Spleen (tissue), 11 donors: ENCODE data around the gene GRIK4. TPM values are rescaled to one million over a fixed set of nuclear protein-coding genes. Genes with fewer than 3 reads are reported as not detected.
A peak's percentile ranks its signal among the peaks of the same experiment; 100 is the strongest.

ENCODE experiments used
- DNase-seq: peaks from one replicate; pipeline ENCODE4 v3.0.0-alpha.2; 2020
- H3K27ac ChIP-seq, 8 donors: fragments of 200-600 bp; sonication (generic) in 7 of 8; 1 replicate in 4 of 8; 2 replicates in 4 of 8; pipeline versions ENCODE4 v1.5.0 to v1.8.0; 2016 to 2021; ENCODE audit warnings: inconsistent platforms in 4 of 8, mild to moderate bottlenecking in 4 of 8, moderate library complexity in 1 of 8
- H3K27me3 ChIP-seq, 7 donors: fragments of 200-600 bp; sonication (generic) in 6 of 7; replicated peaks in 1 of 7; 1 replicate in 4 of 7; 2 replicates in 3 of 7; pipeline versions ENCODE4 v1.5.0 to v1.8.0; 2016 to 2021; ENCODE audit warnings: inconsistent platforms in 3 of 7, mild to moderate bottlenecking in 1 of 7
- H3K36me3 ChIP-seq, 6 donors: fragments of 200-600 bp; sonication (generic) in 5 of 6; 1 replicate in 4 of 6; 2 replicates in 2 of 6; pipeline versions ENCODE4 v1.5.0 to v1.8.0; 2016 to 2021; ENCODE audit warnings: inconsistent platforms in 2 of 6
- H3K4me1 ChIP-seq, 6 donors: fragments of 200-600 bp; sonication (generic) in 5 of 6; 1 replicate in 3 of 6; 2 replicates in 3 of 6; pipeline versions ENCODE4 v1.5.0 to v1.8.0; 2016 to 2021; ENCODE audit warnings: inconsistent platforms in 3 of 6
- H3K4me3 ChIP-seq, 8 donors: fragments of 200-600 bp; sonication (generic) in 7 of 8; 1 replicate in 4 of 8; 2 replicates in 4 of 8; pipeline versions ENCODE4 v1.5.0 to v1.8.0; 2016 to 2021; ENCODE audit warnings: inconsistent platforms in 4 of 8, mild to moderate bottlenecking in 4 of 8, moderate library complexity in 2 of 8
- H3K9me3 ChIP-seq, 8 donors: fragments of 200-600 bp; sonication (generic) in 7 of 8; 1 replicate in 4 of 8; 2 replicates in 4 of 8; pipeline versions ENCODE4 v1.5.0 to v1.8.0; 2016 to 2021; ENCODE audit warnings: inconsistent platforms in 4 of 8
- POLR2A ChIP-seq, 3 donors: fragments of 450-650 bp; IDR thresholded peaks; one replicate each; pipeline ENCODE4 v1.5.1; 2017; ENCODE audit warnings: antibody characterized with exemption in 3 of 3, mild to moderate bottlenecking in 1 of 3
- POLR2AphosphoS5 ChIP-seq, 3 donors: sonication (generic); formaldehyde crosslinking; IDR thresholded peaks; one replicate each; pipeline ENCODE4 v1.5.1; 2017; ENCODE audit warnings: antibody characterized with exemption in 3 of 3
- WGBS, 5 donors: extraction: QIAGEN DNeasy Blood & Tissue Kit in 3 of 5; methylation state at CpG; one replicate each; pipeline versions ENCODE4 v1.1.5 to v1.1.7; 2013 to 2018; 5-methylcytosine and 5-hydroxymethylcytosine counted together
- intact Hi-C: fragments of 100-400 bp; cut with DNase I; formaldehyde crosslinking; loops from one replicate; pipeline ENCODE4 v1.15.0; 2023; ENCODE audit warnings: low total_unique reads
- polyA plus RNA-seq, 3 donors: library from polyadenylated mRNA; stranded (reverse); fragments of 200-250 nt; gene quantifications; one replicate each; pipeline ENCODE4 v1.2.1, GENCODE V29; 2013
- total RNA-seq, 7 donors: library from RNA; depleted of rRNA in 3 of 7; stranded (reverse); fragments of >200 nt in 3 of 7; fragmentation: NEBNext Ultra II Directional in 4 of 7; extraction: Animal tissue kit (Norgen Biotek cat#: 25700) in 4 of 7; gene quantifications; one replicate each; pipeline versions ENCODE4 v1.1.0 to v1.2.1, GENCODE V29; 2016 to 2021
- TF ChIP-seq, protein P1 (sequence below), 11 experiments: fragments of 200-600 bp in 7 of 11; fragments of 450-650 bp in 4 of 11; sonication (generic) in 4 of 11; IDR thresholded peaks in 8 of 11; conservative IDR thresholded peaks in 3 of 11; 1 replicate in 7 of 11; 2 replicates in 4 of 11; pipeline versions ENCODE4 v1.4.0 to v1.8.0; 2016 to 2021; ENCODE audit warnings: antibody characterized with exemption in 11 of 11, inconsistent platforms in 4 of 11, mild to moderate bottlenecking in 1 of 11
- donor health status: healthy with polysubstance abuse.
- donor health status: DM: no; HTN: no; CAD: no; lungs with moderate emphysema.
- donor health status: DM: no; HTN: no; CAD: no.
- donor health status: Bipolar disorder and iron deficiency.
- donor health status: healthy.
- donor health status: DM: no; HTN: no; CAD: no.
- donor health status: DM: yes; HTN: yes; CAD: no.

The GRIK4 gene
- total and polyA plus RNA-seq, 10 donors, result 0.04 to 2.4 (median 0.59) TPM

DNA sequence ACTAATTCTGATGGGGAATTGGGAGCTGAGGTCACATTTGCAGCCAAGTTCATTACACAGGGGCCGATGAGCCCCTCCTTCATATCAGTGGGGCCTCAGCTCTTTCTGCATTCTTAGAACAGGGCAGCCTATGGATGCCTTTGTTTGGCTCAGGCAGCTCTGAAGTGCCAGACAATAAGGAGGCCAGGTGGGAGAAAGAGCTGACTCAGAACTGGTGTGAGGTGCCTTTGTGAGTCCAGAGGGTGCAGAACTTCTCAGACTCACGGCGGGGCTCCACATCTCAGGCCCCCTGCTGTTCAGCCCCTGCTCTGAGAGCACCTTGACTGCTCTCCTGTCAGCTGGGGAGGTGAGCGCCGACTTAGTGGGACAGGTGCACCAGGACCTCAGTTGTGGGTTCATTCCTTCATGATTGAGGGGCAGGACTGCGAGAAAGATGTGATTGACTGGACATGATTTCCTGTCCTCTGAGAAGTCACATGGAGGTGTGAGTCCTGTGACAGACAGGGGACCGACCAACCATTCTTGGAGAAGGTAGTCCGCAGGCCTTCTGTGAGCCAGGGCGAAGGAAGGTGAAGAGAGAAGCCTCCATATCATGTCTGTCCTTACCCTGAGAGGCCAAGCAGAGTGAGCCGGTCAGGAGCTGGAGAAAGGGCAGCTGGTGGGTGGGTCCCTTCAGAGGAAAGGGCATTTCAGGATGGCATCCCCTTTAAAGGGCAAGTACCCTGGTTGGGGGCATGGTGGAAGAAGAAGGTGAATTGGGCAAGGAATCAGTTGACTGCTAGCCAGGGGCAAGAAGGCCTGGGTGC, 267.3 kb downstream of the GRIK4 start:
- peaks cover 0 to 3% (median 0%) of the 10 kb centered on the region in 8 donors for H3K9me3 ChIP-seq
- no peaks in the 10 kb centered on the region for H3K4me1 ChIP-seq
- no peak overlapping the region for H3K27ac ChIP-seq
- no peaks in the 10 kb centered on the region for H3K36me3 ChIP-seq
- WGBS, 5 donors, result 70 to 89% (median 82%) methylated on average over 9 to 10 of the region's 10 CpGs
- TF ChIP-seq POLR2AphosphoS5 (IDR thresholded peaks at IDR 0.05) (no peak), POLR2A (IDR thresholded peaks at IDR 0.05) (no peak)
- TF ChIP-seq, protein P1, sequence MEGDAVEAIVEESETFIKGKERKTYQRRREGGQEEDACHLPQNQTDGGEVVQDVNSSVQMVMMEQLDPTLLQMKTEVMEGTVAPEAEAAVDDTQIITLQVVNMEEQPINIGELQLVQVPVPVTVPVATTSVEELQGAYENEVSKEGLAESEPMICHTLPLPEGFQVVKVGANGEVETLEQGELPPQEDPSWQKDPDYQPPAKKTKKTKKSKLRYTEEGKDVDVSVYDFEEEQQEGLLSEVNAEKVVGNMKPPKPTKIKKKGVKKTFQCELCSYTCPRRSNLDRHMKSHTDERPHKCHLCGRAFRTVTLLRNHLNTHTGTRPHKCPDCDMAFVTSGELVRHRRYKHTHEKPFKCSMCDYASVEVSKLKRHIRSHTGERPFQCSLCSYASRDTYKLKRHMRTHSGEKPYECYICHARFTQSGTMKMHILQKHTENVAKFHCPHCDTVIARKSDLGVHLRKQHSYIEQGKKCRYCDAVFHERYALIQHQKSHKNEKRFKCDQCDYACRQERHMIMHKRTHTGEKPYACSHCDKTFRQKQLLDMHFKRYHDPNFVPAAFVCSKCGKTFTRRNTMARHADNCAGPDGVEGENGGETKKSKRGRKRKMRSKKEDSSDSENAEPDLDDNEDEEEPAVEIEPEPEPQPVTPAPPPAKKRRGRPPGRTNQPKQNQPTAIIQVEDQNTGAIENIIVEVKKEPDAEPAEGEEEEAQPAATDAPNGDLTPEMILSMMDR (IDR thresholded peaks at IDR 0.05 in 8 of 11, conservative IDR thresholded peaks at IDR 0.05 in 3 of 11), result no peak
- peak; percentile 68 for DNase-seq
- intact Hi-C loops, result no loop called here
- no peak overlapping the region for H3K4me3 ChIP-seq
- peaks cover 0 to 27% (median 0%) of the 10 kb centered on the region in 7 donors for H3K27me3 ChIP-seq

DNA sequence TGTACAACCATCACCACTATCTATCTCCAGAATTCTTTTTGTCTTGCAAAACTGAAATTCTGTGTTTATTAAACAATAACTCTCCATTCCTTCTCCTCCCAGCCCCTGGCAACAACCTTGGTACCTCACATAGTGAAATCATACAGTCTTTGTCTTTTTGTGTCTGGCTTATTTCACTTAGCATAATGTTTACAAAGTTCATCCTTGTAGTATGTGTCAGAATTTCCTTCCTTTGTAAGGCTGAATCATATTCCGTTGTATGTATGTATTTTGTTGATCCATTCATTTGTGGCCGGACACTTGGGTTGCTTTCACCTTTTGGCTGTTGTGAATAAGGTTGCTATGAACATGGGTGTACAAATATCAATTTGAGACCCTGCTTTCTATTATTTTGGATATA, 268.7 kb downstream of the GRIK4 start:
- intact Hi-C loops, result no loop called here
- Histone ChIP-seq H3K27ac (no peak overlapping the region), H3K36me3 (no peaks in the 10 kb centered on the region), H3K27me3 (peaks cover 0 to 41% (median 0%) of the 10 kb centered on the region in 7 donors), H3K9me3 (no peaks in the 10 kb centered on the region), H3K4me3 (no peak overlapping the region), H3K4me1 (no peaks in the 10 kb centered on the region)
- no peak for DNase-seq
- TF ChIP-seq POLR2AphosphoS5 (IDR thresholded peaks at IDR 0.05) (no peak), POLR2A (IDR thresholded peaks at IDR 0.05) (no peak)
- TF ChIP-seq, protein P1 (IDR thresholded peaks at IDR 0.05 in 8 of 11, conservative IDR thresholded peaks at IDR 0.05 in 3 of 11), result no peak
- WGBS, 5 donors, result 74 to 81% (median 78%) methylated on average over 2 of the region's 2 CpGs

DNA sequence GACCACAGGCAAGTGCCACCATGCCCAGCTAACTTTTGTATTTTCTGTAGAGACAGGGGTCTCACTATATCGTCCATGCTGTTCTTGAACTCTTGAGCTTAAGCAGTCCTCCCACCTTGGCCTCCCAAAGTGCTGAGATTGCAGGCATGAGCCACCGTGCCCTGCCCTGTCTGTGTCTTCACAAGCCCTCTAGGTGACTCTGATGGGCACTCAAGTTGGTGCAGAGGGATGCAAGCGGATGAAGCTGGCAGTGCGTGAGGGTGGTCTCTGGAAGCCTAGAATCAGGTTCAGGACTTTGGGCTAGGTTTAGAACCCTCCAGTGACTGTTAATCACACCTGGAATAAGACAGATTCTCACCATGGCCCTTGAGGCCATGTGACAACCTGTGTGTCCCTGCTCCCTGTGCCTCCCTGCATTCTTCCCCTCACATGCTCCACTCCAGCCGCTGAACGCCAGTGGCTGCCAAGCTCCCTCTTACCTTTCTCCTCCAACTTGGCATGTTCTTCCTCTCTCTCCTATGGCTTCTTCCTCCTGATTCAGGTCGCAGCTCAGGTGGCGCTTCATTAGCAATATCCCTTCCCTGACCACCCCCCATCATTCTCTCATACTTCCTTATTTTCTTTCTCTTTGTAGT, 270.1 kb downstream of the GRIK4 start:
- TF ChIP-seq POLR2A (IDR thresholded peaks at IDR 0.05), result no peak
- TF ChIP-seq, protein P1 (IDR thresholded peaks at IDR 0.05 in 8 of 11, conservative IDR thresholded peaks at IDR 0.05 in 3 of 11), result no peak
- TF ChIP-seq POLR2AphosphoS5 (IDR thresholded peaks at IDR 0.05), result no peak
- DNase-seq, result peak; percentile 36
- Histone ChIP-seq H3K36me3 (no peaks in the 10 kb centered on the region), H3K4me1 (no peaks in the 10 kb centered on the region), H3K27ac (no peak overlapping the region), H3K27me3 (peaks cover 0 to 47% (median 0%) of the 10 kb centered on the region in 7 donors), H3K9me3 (no peaks in the 10 kb centered on the region), H3K4me3 (no peak overlapping the region)
- intact Hi-C loops, result no loop called here
- 83 to 89% (median 84%) methylated on average over 7 to 8 of the region's 8 CpGs for WGBS, 5 donors
